AG08395 (cell line): ENCODE data around the gene HNMT.
"Not testable (repeated sequence)": the region's sequence is repeated elsewhere in the genome, so short reads cannot be mapped to it uniquely, and the experiment has no call there.

ENCODE experiments used
- DNase-seq: peaks from one replicate; pipeline ENCODE4 v3.0.0; 2012; ENCODE audit warnings: mixed read lengths, low spot score

The HNMT gene

GRCh38 chr2:137964066-137964858 lies at the start of gene HNMT:
Gene HNMT, plus strand, starts transcription at chr2:137964473. Its CDS starts 19 bp downstream, at chr2:137964492.
- DNase-seq: peak; percentile 63

DNA sequence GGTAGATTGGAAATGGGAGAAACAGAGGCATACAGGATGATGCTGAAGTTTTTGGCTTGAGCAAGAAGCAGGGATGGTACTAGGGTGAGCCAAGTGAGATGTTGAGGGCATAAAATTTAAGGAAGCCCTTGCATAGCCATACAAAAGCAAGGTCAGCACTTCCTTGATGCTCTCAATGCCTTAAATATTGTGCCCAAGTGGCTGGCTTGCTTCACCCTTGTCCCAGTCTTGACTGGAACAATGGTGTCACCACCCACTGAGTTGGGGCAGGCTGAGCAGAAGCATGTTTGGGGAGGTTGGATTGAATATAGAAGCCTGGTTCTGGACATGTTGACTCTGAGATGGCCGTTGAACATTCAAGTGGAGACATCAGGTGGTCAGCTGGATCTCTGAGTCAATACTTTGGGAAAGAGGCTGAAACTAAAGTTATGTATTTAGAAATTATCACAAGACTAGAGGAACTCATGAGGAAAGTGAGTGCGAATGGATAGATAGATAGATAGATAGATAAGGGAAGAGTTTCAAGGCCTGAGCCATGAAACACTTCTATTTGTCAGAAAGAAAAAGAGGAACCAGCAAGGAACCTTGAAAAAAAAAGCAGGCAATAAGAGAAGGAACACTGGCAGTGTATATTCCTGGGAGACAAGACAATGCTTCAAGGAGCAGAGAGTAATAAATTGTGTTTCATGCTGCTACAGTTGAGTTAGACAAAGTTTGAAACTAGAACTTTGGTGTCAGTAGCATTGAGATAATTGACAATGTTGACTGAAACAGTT lies 43.0 kb upstream of the HNMT start:
- DNase-seq: no peak

DNA sequence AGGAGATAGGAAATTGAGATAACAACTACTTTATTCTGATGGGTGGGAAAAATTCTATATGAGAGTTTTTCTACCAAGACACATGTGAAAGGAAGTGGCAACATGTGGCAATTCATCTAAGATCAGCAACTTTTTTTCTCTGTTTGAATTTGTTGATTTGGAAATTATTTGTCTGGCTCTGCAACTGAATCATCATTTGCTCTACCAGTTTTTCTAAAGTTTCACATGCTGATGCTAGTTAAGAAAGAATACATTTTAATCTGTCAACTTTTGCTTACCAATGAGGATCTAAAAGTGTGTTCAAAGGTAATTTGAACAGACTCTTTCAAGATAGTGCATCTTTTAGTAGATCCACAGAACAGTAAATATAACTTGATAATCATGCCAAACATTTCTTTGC lies 42.1 kb upstream of the HNMT start:
- DNase-seq: not testable (repeated sequence)

- DNase-seq: no peak
Observed at GRCh38 chr2:137924019-137924418, 40.3 kb upstream of the HNMT start.

DNA sequence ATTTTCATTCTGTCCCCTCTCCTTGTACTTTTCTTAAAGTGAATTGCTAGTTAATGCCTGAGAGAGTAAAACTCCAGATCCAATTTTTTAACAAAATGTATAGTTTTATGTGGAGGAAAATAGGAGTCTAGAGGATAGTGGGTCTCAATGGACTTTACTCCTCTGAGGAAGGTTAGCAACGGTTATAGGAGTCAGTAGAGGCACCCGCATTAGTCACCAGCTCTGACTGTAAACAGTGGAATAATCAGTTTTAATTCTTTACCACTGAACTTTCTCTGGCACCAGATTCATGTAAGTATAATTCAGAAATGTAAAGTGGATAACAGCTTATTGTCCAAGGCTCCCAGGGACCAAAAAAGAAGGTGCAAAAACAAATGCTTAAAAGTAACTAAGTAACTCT lies 38.7 kb upstream of the HNMT start:
- DNase-seq: no peak

GRCh38 chr2:137927846-137928245 lies 36.4 kb upstream of the HNMT start:
- DNase-seq: no peak

GRCh38 chr2:137928547-137929518 lies 35.4 kb upstream of the HNMT start:
- DNase-seq: peak; percentile 52

DNA sequence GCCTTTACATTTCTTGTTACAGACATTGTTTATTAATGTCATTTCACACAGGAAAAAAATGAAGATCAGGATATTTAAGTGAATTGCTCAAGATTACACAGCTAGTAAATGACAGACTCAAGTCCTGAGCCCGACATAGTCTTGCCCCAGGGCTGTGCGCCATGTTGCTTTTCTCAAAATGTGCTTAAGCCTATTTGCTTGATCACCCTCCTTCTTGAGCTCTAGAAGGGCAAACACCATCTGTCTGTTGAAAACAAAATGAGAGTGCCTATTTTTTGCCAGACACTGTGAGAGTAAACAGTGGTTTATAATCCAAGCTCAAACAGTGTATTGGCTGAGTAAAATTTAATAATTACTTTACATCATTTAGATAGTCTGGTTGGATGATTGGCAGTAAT lies 34.8 kb upstream of the HNMT start:
- DNase-seq: no peak

DNA sequence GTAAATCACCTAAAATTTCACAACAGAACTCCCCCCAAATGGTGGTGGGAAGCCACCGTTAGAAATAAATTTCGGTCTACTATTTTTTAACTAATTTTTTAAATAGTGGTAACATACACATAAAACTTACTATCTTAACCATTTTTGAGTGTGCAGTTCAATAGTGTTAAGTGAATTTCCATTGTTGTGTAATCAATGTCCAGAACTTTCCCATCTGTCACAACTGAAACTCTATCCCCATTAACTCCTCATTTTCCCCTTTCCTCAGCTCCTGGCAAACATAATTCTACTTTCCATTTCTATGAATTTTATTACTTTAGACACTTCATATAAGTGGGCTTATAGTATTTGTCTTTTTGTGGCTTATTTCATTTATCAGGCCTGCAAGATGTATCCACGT lies 34.1 kb upstream of the HNMT start:
- DNase-seq: no peak

DNA sequence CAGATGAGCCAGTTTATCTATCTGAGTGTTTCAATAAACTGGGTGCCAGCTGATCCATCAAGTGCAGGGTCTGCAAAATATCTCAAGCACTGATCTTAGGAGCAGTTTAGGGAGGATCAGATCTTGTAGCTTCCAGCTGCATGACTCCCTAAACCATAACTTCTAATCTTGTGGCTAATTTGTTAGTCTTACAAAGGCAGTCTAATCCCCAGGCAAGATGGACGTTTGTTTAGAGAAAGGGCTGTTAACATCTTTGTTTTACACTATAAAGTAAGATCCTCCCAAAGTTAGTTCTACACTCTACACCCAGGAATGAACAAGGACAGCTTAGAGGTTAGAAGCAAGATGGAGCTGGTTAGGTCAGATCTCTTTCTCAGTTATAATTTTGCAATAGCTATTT lies 28.7 kb upstream of the HNMT start:
- no peak for DNase-seq

GRCh38 chr2:137937246-137937645 lies 27.0 kb upstream of the HNMT start:
- DNase-seq: no peak

DNA sequence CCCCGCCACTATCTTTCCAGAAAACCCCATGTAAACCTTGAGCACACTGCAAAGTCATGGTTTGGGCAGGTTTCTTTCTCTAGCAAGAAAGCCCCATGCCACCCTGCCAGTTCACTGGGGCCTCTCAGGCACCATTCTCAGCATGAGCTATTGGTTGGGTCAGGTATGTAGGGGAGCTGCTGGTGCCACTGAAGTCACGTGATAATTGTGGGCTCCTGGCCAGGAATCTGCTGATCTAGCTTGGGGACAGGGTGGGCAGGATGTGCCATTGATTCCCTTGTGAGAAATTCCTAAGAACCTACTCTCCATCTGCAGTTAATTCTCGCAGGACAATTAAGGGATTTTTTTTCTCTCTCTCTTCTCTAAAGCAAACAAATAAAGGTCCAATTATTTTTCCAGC lies 26.5 kb upstream of the HNMT start:
- DNase-seq: peak; percentile 3

- DNase-seq: peak; percentile 26
Observed at GRCh38 chr2:137938204-137938603, 26.1 kb upstream of the HNMT start.

DNA sequence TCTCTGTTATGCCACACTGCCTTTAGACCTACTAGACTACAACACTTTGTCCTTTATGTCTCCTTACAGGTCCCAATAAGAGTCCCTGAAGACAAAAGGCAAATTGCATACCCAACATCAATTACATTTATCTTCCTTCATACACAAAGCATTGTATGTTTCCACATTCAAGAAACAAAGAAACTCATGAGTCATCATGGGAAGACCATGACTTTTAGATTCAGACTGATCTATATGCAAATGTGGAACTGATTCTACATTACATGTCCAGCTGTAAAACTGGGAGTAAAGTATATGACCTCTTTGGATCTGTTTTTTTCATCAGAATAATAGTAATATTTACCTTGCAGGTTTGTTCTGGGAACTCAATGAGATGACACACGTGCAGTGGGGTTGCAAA lies 25.2 kb upstream of the HNMT start:
- DNase-seq: no peak

GRCh38 chr2:137940154-137940553 lies 24.1 kb upstream of the HNMT start:
- no peak for DNase-seq

GRCh38 chr2:137942037-137942832 lies 22.0 kb upstream of the HNMT start:
- no peak for DNase-seq

- no peak for DNase-seq
Observed at GRCh38 chr2:137942833-137943677, 21.2 kb upstream of the HNMT start.

DNA sequence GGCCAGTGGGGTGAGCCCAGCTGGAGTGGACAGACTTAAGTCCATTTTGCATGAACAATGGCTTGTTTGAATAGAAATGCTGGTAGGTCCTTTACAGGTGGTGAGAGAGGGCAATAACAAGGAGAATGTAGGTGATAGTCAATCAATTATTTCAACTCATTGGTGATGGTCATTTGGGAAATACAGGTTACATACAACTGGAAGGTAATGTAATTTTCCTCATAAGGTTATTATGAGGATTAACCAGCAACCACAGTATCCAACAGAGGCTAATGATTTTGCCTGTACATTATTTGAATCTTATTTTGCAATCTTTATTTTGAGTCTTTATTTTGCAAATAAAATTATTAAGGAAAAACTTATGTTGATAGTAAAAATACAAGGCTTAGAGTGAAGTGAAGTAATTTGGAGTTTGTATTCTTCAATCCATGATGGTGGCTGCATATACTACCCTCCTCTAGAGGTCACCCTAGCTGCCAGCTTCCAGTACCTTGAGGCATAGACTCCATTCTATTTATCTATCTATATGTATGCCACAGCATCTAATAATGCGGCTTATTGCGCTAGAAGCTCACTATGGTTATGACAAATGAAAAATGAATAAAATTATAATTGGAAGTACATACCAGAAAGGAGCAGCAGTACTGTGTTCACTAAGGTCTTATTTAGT lies 20.5 kb upstream of the HNMT start:
- DNase-seq: no peak

DNA sequence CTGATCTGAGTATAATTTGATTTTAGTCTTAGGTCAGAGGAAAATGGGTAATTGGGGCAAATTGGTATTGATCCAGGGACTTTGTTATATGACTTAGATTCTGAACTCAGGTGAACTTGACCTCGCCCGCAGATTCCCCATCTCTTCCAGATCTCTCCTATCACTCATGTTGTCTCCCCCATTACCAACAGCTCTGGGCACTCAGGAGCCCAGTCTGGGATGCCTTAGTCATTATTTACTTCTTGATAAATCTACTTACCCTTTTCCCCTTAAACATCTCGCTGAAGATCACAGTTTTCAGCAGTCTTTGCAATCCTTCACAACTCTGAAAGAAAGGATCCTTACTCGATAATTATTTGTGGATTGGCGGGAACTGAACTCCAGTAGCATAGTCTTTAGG lies 19.6 kb upstream of the HNMT start:
- no peak for DNase-seq

DNA sequence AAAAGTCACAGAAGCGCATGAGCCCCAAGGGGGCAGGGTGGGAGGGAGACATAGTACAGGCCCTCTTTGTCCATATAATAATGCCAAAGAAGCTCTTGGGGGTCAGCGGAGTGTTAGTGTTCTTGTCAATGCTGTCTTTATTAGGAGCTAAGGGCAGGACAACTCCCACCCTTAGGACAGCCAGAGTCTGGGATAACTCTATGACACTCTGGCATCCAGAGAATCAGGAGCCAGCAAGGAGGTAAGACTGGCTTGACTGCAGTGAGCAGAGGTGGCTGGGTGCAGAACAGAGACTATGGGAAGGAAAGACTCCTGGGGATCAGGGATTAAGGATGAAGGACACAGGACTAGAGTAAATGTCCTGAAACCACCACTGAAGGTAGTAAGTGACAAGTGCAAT lies 19.0 kb upstream of the HNMT start:
- DNase-seq: no peak
